PFSK-1 (cell line): ENCODE measurements around the gene CCDC92B.

Experiments used
- FOXP2 ChIP-seq: optimal IDR thresholded peaks from 2 replicates; pipeline ENCODE3; 2011; ENCODE audit warnings: borderline replicate concordance, control low read depth, inconsistent platforms; ENCODE audit not compliant: insufficient read depth; ENCODE audit errors: extremely low read length, extremely low read depth
- POLR2AphosphoS5 ChIP-seq: IDR thresholded peaks from 2 replicates; pipeline ENCODE4 v1.6.1; 2012; ENCODE audit warnings: low read depth, mild to moderate bottlenecking, control low read depth, low read length, moderate library complexity
- SIN3A ChIP-seq: IDR thresholded peaks from 2 replicates; pipeline ENCODE4 v1.6.1; 2012; ENCODE audit warnings: mild to moderate bottlenecking, low read length, moderate library complexity, borderline replicate concordance; ENCODE audit not compliant: insufficient read depth
- TAF1 ChIP-seq: IDR thresholded peaks from 2 replicates; pipeline ENCODE4 v1.6.1; 2012; ENCODE audit warnings: low read length, control low read depth, borderline replicate concordance; ENCODE audit not compliant: insufficient read depth
- TF ChIP-seq, protein P1 (sequence below), 2 experiments: IDR thresholded peaks; 2 replicates each; pipeline versions ENCODE4 v1.6.1 to v1.8.0; 2011 to 2012; ENCODE audit warnings: low read depth in 2 of 2, low read length in 2 of 2, control low read depth in 1 of 2, inconsistent platforms in 1 of 2, mild to moderate bottlenecking in 1 of 2, moderate library complexity in 1 of 2; ENCODE audit not compliant: insufficient read depth in 1 of 2

The CCDC92B gene

DNA sequence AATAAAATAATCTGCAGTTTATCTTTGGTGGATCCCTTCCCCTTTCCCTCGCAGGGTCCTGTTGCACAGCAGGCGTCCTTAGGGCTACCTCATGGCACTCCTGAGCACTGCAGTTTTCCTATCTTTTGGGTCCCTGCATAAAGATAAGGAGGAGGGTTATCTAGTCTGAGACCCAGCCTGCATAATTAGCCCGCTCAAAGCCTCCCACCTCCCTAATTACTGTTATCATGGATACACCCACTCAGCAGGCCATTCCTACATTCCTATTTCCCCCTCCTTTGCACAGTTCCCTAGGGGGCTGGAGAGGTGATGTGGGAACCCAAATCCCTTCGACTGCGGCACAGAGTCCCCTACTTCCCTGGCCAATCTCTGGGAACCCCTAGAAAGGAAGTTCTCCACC, 32.8 kb downstream of the CCDC92B start:
- TF ChIP-seq TAF1 (no peak), POLR2AphosphoS5 (no peak), SIN3A (no peak), FOXP2 (no peak)
- TF ChIP-seq, protein P1, sequence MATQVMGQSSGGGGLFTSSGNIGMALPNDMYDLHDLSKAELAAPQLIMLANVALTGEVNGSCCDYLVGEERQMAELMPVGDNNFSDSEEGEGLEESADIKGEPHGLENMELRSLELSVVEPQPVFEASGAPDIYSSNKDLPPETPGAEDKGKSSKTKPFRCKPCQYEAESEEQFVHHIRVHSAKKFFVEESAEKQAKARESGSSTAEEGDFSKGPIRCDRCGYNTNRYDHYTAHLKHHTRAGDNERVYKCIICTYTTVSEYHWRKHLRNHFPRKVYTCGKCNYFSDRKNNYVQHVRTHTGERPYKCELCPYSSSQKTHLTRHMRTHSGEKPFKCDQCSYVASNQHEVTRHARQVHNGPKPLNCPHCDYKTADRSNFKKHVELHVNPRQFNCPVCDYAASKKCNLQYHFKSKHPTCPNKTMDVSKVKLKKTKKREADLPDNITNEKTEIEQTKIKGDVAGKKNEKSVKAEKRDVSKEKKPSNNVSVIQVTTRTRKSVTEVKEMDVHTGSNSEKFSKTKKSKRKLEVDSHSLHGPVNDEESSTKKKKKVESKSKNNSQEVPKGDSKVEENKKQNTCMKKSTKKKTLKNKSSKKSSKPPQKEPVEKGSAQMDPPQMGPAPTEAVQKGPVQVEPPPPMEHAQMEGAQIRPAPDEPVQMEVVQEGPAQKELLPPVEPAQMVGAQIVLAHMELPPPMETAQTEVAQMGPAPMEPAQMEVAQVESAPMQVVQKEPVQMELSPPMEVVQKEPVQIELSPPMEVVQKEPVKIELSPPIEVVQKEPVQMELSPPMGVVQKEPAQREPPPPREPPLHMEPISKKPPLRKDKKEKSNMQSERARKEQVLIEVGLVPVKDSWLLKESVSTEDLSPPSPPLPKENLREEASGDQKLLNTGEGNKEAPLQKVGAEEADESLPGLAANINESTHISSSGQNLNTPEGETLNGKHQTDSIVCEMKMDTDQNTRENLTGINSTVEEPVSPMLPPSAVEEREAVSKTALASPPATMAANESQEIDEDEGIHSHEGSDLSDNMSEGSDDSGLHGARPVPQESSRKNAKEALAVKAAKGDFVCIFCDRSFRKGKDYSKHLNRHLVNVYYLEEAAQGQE (IDR thresholded peaks at IDR 0.05; ENCODE audit: insufficient read depth in 1 of 2, low read depth in 2 of 2, low read length in 2 of 2) = no peak

DNA sequence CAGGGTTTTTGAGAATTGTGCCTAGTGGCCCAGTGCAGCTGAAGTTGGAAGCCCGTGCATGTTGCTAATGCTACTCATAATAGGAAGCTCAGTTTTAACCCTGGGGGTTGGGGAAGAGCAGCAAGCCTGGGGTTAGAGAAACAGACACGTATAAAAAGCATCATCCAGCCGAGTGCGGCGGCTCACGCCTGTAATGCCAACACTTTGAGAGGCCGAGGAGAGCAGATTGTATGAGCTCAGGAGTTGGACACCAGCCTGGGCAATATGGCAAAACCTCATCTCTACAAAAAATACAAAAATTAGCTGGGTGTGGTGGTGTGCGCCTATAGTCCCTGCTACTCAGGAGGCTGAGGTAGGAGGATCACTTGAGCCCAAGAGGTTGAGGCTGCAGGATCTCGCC, 35.6 kb downstream of the CCDC92B start:
- TF ChIP-seq, protein P1 (IDR thresholded peaks at IDR 0.05; ENCODE audit: insufficient read depth in 1 of 2, low read depth in 2 of 2, low read length in 2 of 2) = no peak
- no peak for TF ChIP-seq TAF1
- no peak for TF ChIP-seq POLR2AphosphoS5
- no peak for TF ChIP-seq FOXP2
- no peak for TF ChIP-seq SIN3A

DNA sequence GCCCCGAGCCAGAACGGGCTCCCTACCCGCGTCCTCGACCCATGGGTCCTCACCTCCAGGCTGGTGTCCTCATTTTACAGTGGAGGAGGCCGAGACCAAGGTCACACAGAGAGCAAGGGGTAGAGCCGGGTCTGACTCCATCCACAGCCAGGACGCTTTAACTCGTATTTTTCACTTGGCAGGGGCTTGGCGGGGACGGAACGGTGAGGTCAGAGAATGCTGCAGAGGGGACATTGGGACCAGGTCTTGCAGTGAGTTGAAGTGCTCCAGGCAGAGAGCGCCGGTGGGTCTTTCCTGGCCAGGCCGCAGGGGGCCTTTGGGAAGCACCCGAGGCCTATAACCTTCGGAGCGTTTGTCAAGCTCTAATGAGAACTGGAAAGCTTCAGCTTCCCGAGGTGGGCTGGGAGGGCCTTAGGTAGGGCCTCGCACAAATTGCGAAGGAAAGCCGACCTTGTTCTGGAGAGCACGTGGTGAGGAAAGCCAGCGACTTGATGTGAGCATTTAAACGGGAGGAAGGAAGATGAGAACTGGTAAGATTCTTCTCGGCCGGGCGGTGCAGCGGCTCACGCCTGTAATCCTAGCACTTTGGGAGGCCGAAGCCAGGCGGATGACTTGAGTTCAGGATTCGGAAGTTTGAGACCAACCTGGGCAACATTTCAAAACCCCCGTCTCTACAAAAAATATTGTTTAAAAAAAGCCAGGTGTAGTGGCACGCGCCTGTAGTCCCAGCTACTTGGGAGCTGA, 37.0 kb downstream of the CCDC92B start:
- TF ChIP-seq, protein P1 (IDR thresholded peaks at IDR 0.05; ENCODE audit: insufficient read depth in 1 of 2, low read depth in 2 of 2, low read length in 2 of 2) = no peak
- no peak for TF ChIP-seq TAF1
- TF ChIP-seq FOXP2 = no peak
- no peak for TF ChIP-seq SIN3A
- no peak for TF ChIP-seq POLR2AphosphoS5

- TF ChIP-seq POLR2AphosphoS5 = peak; percentile 74
- TF ChIP-seq, protein P1 (IDR thresholded peaks at IDR 0.05; ENCODE audit: insufficient read depth in 1 of 2, low read depth in 2 of 2, low read length in 2 of 2) = peak; percentile 56 to 65; a peak in 1 of 4 replicates
- TF ChIP-seq FOXP2 = peak; percentile 90
- TF ChIP-seq TAF1 = peak; percentile 87; the same call in 1 of the 2 replicates
- peak; percentile 98 for TF ChIP-seq SIN3A
Observed at GRCh38 chr17:2711608-2712299, 37.7 kb downstream of the CCDC92B start, which contains the start of gene CLUH. TSS of gene CLUH (minus strand) at chr17:2711764. CDS start at chr17:2711661, 103 bp downstream.
